CD4-positive, alpha-beta T cell treated with Interleukin-15 for 4 hours (primary cell): ENCODE data around the gene TFPI.
"Not testable (repeated sequence)": the region's sequence is repeated elsewhere in the genome, so short reads cannot be mapped to it uniquely, and the experiment has no call there.

Source experiments
- DNase-seq: peaks from one replicate; pipeline ENCODE4 v3.0.0-alpha.2; 2020; ENCODE audit warnings: low spot score

TFPI gene

DNA sequence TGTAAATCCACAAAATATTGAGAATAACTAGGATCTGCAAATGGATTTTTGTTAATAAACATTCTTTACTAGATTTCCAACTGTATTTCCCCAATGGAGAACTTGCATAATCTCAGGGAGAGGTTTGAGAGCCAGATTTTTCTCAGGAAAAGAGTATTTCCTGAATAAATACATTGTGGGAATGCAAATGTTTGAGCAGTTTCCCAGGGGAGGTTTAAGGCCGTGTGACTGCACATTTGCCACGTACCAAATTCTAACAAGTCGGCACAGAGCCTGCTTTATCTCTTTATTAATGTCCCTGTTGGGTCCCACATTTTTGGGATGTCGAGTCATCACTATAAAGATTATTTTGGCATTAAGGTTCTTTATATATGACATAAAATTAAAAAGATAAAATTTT, 27.0 kb downstream of the TFPI start:
- DNase-seq, result no peak

DNA sequence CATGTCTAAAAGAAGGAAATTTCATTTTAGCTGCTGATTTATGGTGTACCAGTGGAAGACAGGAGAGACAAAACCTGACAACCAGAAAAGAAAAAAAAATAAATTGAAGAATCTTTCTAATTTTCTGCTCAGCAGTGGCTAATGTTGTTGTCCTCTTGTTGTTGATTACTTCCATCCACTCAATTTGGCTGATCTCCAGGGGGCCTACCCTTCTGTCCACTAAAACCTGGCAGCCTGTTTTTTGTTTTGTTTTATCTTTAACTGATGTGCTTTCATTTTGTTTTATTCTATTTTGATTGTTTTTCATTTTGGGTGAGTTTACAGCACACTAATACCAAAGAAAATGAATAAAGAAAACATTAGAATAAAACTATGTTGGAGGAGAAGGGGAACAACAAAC, 27.4 kb downstream of the TFPI start:
- no peak for DNase-seq

- no peak for DNase-seq
These were observed 28.9 kb downstream of the TFPI start for GRCh38 chr2:187525163-187525900.

- no peak for DNase-seq
These were observed 30.9 kb downstream of the TFPI start for GRCh38 chr2:187523325-187523724.

DNA sequence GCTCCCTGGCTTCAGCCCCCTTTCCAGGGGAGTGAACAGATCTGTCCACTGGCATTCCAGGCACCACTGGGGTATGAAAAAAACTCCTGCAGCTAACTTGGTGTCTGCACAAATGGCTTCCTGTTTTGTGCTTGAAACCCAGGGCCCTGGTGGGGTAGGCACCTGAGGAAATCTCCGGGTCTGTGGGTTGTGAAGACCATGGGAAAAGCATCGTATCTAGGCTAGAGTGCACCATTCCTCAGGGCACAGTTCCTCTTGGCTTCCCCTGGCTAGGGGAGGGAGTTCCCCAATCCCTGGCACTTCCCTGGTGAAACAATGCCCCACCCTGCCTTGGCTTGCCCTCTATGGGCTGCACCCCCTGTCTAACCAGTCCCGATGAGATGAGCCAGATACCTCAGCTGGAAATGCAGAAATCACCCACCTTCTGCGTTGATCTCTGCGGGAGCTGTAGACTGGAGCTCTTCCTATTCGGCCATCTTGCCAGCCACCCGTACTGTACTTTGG, 34.1 kb downstream of the TFPI start:
- DNase-seq, result no peak

GRCh38 chr2:187519419-187520120, 34.7 kb downstream of the TFPI start:
- DNase-seq, result no peak

DNA sequence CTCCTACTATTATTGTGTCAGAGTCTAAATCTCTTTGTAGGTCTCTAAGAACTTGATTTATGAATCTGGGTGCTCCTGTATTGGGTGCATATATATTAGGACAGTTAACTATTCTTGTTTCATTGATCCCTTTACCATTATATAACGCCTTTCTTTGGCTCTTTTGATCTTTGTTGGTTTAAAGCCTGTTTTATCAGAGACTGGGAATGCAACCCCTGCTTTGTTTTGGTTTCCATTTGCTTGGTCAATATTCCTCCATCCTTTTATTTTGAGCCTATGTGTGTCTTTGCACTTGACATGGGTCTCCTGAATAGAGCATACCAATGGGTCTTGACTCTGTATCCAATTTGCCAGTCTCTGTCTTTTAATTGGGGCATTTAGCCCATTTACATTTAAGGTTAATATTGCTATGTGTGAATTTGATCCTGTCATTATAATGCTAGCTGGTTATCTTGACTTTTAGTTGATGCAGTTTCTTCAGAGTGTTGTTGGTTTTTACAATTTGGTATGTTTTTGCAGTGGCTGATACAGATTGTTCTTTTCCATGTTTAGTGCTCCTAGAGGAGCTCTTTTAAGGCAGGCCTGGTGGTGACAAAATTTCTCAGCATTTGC, 36.4 kb downstream of the TFPI start:
- not testable (repeated sequence) for DNase-seq

- not testable (repeated sequence) for DNase-seq
These were observed 37.4 kb downstream of the TFPI start for GRCh38 chr2:187516630-187517510.

GRCh38 chr2:187514930-187515329, 39.3 kb downstream of the TFPI start:
- DNase-seq, result no peak

DNA sequence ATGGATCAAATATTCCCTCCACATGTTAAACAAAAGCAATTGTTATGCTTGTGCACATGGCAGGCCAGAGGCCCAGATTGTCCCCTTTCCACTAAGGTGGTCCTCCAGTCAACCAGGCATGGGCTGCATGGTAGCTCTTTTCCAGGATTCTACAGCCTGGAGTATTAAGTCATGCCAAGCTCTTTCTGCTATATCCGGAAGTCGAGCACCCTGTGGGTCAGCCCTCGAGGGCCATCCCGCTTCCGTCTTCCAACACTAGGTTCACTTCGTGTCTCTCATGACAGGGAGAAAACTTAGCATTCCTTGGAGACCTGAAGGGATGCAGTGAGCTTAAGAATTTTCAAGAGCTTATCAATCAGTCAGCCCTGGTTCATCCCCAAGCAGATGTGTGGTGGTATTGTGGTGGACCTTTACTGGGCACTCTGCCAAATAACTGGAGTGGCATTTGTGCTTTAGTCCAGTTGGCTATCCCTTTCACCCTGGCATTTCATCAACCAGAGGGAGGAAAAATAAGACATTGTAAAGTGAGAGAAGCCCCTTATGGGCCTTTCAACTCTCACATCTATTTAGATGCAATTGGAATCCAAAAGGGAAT, 39.9 kb downstream of the TFPI start:
- not testable (repeated sequence) for DNase-seq

DNA sequence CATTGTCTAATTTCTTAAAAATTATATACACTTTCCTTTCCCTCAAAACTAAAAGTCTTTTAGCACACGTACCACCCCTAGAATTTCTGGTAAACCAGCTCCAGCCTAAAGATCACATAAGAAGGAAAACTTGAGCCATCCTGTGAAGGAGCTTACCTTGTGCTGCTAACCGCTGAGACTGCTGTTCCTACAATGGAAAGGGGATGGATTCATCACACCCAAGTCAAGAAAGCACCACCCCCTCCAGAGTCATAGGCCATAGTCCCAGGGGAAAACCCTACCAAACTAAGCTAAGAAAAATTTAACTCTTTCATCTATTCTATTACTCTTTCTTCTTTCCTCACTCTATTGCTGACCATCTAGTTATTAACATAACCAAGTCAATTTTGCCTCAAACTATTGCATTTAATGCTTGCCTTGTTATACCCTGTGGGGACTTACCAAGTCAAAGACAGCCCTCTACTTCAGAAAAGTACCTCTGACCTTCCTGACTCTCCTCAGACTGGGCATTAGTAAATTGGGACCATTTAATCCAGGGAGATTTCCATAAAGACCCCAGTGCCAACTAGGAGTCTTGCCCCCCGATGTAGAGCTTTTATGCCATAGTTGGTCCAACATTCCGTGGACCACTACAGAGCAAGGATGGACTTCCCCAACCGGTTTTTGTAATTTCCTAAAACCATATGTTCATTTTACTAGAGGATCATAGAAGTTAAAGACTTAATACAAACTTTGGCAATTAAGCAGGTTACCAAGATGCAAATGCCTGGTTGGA, 40.6 kb downstream of the TFPI start:
- not testable (repeated sequence) for DNase-seq

DNA sequence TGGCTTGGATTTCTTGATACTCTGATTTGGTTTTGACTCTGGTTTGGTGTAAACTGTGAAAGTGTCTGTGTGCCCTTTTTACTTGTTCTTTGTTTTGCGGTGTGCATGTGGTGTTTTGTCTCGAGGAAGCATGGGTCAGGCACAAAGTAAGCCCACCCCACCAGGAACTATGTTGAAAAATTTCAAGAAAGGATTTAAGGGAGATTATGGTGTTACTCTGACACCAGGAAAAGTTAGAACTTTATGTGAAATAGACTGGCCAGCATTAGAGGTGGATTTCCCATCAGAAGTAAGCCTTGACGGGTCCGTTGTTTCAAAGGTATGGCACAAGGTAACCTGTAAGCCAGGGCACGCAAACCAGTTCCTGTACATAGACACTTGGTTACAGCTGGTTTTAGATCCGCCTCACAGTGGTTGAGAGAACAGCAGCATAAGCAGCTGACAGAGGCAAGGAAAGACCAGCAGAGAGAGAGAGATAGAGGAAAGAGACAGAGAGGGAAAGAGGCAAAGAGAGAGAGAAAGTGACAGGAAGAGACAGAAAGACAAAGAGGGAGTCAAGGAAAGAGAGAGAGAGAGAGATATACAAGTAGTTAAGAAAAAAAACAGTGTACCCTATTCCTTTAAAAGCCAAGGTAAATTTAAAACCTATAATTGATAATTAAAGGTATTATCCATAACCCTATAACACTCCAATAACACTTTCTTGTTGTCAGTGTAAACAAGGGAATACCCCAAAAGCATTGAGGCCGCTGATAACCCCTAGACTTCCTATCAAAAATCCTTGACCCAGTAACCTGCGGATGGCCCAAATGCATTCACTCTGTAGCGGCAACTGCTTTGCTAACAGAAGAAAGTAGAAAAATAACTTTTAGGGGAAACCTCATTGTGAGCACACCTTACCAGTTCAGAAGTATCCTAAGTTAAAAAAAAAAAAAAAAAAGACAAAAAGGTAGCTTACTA, 42.6 kb downstream of the TFPI start:
- DNase-seq, result no peak

- not testable (repeated sequence) for DNase-seq
These were observed 43.5 kb downstream of the TFPI start for GRCh38 chr2:187510419-187511355.

- no peak for DNase-seq
These were observed 44.4 kb downstream of the TFPI start for GRCh38 chr2:187509667-187510417.

- DNase-seq, result no peak
These were observed 47.8 kb downstream of the TFPI start for GRCh38 chr2:187506416-187506815.

GRCh38 chr2:187505065-187505672, 49.1 kb downstream of the TFPI start:
- no peak for DNase-seq

GRCh38 chr2:187504312-187504921, 49.8 kb downstream of the TFPI start:
- DNase-seq, result no peak
